Activated CD8-positive, alpha-beta memory T cell treated with anti-CD3 and anti-CD28 coated beads for 24 hours (primary cell): ENCODE results near the gene VAV3.

Experiments
- DNase-seq: peaks from one replicate; pipeline ENCODE4 v3.0.0-alpha.2; 2020

VAV3 gene

DNA sequence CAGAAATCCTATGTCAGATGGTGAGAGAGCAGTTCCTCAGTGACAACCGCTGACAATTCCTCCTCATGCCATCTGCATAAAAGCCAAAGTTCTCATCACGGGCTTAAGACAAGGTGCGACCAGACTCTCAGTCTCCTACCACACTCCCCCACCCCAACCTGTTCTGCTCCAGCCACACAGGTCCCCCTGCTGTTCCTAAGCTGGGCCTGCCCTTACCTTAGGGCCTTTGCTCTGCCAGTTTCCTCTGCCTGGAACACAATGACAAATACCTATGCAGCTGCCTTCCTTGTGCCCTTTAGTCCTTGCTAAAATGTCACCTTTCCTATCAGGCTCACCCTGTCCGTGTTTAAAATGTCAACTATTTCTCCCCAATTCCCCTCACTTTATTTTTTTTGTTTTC is 441.9 kb downstream of the VAV3 start:
- no peak for DNase-seq
